K562 (cell line): ENCODE results near the gene TRPM2.

Source experiments
- E2F8 ChIP-seq: fragments of 450-650 bp; IDR thresholded peaks from 2 replicates; pipeline ENCODE4 v1.7.1; 2018; ENCODE audit warnings: mild to moderate bottlenecking, low read depth; ENCODE audit not compliant: partially characterized antibody
- EGR1 ChIP-seq: fragments of 450-650 bp; conservative IDR thresholded peaks from 2 replicates; pipeline ENCODE4 v1.6.1; 2017; ENCODE audit warnings: mild to moderate bottlenecking
- FOXK2 ChIP-seq, 2 experiments: fragments of 450-650 bp; IDR thresholded peaks in 1 of 2; conservative IDR thresholded peaks in 1 of 2; 2 replicates each; pipeline ENCODE4 v1.6.1; 2016; ENCODE audit warnings: low read depth in 2 of 2, mild to moderate bottlenecking in 1 of 2
- KDM2B ChIP-seq: fragments of 250-450 bp; sonication (Bioruptor Pico); IDR thresholded peaks from 2 replicates; pipeline ENCODE4 v1.8.0; 2021; ENCODE audit warnings: mild to moderate bottlenecking, moderate library complexity
- MAFK ChIP-seq: IDR thresholded peaks from 2 replicates; pipeline ENCODE4 v1.6.1; 2011; ENCODE audit warnings: low read length, improper control_type of control experiment
- NR4A1 ChIP-seq, 2 experiments: fragments of 250-450 bp in 1 of 2; fragments of 450-650 bp in 1 of 2; sonication (Bioruptor Pico) in 1 of 2; IDR thresholded peaks; 2 replicates each; pipeline versions ENCODE4 v1.4.0 to v1.6.1; 2016 to 2020; ENCODE audit warnings: mild to moderate bottlenecking in 2 of 2, missing compliant biosample characterization in 1 of 2, missing genetic modification characterization in 1 of 2, moderate library complexity in 1 of 2
- POLR2A ChIP-seq: fragments of 450-650 bp; conservative IDR thresholded peaks from 2 replicates; pipeline ENCODE4 v1.6.1; 2016
- SOX6 ChIP-seq: fragments of 450-650 bp; IDR thresholded peaks from 2 replicates; pipeline ENCODE4 v1.6.1; 2014; ENCODE audit warnings: mild to moderate bottlenecking
- SRF ChIP-seq, 2 experiments: fragments of 250-450, 450-650 bp in 1 of 2; sonication (Bioruptor Pico) in 1 of 2; sonication (generic) in 1 of 2; formaldehyde crosslinking; IDR thresholded peaks; 2 replicates each; pipeline versions ENCODE4 v1.5.0 to v1.5.1; 2020 to 2022; ENCODE audit warnings: mild to moderate bottlenecking in 1 of 2, missing genetic modification reagents in 1 of 2
- ZNF274 ChIP-seq: IDR thresholded peaks from 2 replicates; pipeline ENCODE4 v1.6.1; 2011; ENCODE audit warnings: low read depth, mild to moderate bottlenecking, low read length, moderate library complexity, borderline replicate concordance
- ZNF583 ChIP-seq: fragments of 250-450 bp; sonication (Bioruptor Pico); IDR thresholded peaks from 2 replicates; pipeline ENCODE4 v1.4.0; 2020
- TF ChIP-seq, protein P1 (sequence below): fragments of 450-650 bp; IDR thresholded peaks from 2 replicates; pipeline ENCODE4 v1.6.1; 2016; ENCODE audit warnings: low read depth
- TF ChIP-seq, protein P2 (sequence below), 3 experiments: IDR thresholded peaks in 2 of 3; conservative IDR thresholded peaks in 1 of 3; 2 replicates each; pipeline ENCODE4 v1.5.1; 2011 to 2012; ENCODE audit warnings: low read length in 3 of 3, mild to moderate bottlenecking in 3 of 3, control low read depth in 2 of 3, improper control_type of control experiment in 1 of 3, inconsistent platforms in 1 of 3, low read depth in 1 of 3, mixed read lengths in 1 of 3, moderate library complexity in 1 of 3; ENCODE audit not compliant: insufficient read depth in 2 of 3

DNA sequence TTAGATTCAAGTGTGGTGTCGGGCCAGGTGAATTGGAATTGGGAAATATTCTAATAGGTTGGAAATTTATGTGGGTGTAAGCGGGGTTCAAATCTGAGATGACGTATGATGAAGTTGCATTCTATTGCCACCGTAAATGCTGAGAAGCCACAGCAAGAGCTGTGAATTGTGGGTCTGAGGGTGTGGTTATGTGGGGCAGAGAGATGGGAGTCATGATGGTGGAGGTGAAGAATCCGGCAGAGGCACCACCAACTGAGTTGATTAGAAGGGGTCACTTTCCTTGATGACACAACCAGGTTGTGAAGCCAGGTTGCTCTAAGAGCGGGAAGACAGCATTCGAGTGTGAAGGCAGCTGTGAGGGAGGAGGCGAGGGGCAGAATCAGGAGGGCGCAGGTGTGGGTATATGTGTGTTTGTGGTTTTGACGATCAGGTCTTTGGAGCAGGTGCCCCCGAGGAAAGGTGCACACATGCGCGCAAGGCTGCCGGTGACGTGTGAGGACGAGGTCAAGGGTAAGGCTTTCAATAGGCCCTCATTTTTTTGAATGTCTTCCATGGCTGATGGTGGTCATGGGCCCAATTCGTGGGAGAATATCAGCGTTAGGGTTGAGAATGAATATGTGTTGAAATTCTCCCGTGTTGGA lies 120.6 kb downstream of the TRPM2 start:
- no peak for TF ChIP-seq EGR1
- TF ChIP-seq KDM2B, result no peak
- no peak for TF ChIP-seq ZNF583 (CRISPR knock-in tag)
- TF ChIP-seq SRF (CRISPR knock-in tag; IDR thresholded peaks at IDR 0.05), result no peak
- TF ChIP-seq, protein P1, sequence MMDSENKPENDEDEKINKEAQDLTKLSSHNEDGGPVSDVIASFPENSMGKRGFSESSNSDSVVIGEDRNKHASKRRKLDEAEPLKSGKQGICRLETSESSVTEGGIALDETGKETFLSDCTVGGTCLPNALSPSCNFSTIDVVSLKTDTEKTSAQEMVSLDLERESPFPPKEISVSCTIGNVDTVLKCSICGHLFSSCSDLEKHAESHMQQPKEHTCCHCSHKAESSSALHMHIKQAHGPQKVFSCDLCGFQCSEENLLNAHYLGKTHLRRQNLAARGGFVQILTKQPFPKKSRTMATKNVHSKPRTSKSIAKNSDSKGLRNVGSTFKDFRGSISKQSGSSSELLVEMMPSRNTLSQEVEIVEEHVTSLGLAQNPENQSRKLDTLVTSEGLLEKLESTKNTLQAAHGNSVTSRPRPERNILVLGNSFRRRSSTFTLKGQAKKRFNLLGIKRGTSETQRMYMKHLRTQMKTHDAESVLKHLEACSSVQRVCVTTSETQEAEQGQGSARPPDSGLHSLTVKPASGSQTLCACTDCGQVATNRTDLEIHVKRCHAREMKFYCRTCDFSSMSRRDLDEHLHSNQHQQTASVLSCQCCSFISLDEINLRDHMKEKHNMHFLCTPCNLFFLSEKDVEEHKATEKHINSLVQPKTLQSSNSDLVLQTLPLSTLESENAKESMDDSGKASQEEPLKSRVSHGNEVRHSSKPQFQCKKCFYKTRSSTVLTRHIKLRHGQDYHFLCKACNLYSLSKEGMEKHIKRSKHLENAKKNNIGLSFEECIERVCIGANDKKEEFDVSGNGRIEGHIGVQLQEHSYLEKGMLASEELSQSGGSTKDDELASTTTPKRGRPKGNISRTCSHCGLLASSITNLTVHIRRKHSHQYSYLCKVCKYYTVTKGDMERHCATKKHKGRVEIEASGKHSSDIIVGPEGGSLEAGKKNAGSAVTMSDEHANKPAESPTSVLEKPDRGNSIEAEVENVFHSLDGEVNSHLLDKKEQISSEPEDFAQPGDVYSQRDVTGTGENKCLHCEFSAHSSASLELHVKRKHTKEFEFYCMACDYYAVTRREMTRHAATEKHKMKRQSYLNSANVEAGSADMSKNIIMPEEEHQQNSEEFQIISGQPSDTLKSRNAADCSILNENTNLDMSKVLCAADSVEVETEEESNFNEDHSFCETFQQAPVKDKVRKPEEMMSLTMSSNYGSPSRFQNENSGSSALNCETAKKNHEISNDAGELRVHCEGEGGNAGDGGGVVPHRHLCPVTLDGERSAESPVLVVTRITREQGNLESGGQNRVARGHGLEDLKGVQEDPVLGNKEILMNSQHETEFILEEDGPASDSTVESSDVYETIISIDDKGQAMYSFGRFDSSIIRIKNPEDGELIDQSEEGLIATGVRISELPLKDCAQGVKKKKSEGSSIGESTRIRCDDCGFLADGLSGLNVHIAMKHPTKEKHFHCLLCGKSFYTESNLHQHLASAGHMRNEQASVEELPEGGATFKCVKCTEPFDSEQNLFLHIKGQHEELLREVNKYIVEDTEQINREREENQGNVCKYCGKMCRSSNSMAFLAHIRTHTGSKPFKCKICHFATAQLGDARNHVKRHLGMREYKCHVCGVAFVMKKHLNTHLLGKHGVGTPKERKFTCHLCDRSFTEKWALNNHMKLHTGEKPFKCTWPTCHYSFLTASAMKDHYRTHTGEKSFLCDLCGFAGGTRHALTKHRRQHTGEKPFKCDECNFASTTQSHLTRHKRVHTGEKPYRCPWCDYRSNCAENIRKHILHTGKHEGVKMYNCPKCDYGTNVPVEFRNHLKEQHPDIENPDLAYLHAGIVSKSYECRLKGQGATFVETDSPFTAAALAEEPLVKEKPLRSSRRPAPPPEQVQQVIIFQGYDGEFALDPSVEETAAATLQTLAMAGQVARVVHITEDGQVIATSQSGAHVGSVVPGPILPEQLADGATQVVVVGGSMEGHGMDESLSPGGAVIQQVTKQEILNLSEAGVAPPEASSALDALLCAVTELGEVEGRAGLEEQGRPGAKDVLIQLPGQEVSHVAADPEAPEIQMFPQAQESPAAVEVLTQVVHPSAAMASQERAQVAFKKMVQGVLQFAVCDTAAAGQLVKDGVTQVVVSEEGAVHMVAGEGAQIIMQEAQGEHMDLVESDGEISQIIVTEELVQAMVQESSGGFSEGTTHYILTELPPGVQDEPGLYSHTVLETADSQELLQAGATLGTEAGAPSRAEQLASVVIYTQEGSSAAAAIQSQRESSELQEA, result no peak
- no peak for TF ChIP-seq NR4A1 (CRISPR knock-in tag; IDR thresholded peaks at IDR 0.05)
- TF ChIP-seq NR4A1 (tag; IDR thresholded peaks at IDR 0.05), result no peak
- TF ChIP-seq, protein P2, sequence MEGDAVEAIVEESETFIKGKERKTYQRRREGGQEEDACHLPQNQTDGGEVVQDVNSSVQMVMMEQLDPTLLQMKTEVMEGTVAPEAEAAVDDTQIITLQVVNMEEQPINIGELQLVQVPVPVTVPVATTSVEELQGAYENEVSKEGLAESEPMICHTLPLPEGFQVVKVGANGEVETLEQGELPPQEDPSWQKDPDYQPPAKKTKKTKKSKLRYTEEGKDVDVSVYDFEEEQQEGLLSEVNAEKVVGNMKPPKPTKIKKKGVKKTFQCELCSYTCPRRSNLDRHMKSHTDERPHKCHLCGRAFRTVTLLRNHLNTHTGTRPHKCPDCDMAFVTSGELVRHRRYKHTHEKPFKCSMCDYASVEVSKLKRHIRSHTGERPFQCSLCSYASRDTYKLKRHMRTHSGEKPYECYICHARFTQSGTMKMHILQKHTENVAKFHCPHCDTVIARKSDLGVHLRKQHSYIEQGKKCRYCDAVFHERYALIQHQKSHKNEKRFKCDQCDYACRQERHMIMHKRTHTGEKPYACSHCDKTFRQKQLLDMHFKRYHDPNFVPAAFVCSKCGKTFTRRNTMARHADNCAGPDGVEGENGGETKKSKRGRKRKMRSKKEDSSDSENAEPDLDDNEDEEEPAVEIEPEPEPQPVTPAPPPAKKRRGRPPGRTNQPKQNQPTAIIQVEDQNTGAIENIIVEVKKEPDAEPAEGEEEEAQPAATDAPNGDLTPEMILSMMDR (IDR thresholded peaks at IDR 0.05 in 2 of 3, conservative IDR thresholded peaks at IDR 0.05 in 1 of 3; ENCODE audit: insufficient read depth in 2 of 3, low read depth in 1 of 3, low read length in 3 of 3), result no peak
- TF ChIP-seq SOX6, result no peak
- no peak for TF ChIP-seq ZNF274
- TF ChIP-seq POLR2A, result no peak
- no peak for TF ChIP-seq E2F8
- no peak for TF ChIP-seq MAFK
- no peak for TF ChIP-seq FOXK2 (conservative IDR thresholded peaks at IDR 0.05 in 1 of 2, IDR thresholded peaks at IDR 0.05 in 1 of 2; ENCODE audit: low read depth in 2 of 2)
